SH-SY5Y (cell line): ENCODE measurements around the gene S1PR2.

ENCODE experiments used
- GATA2 ChIP-seq: IDR thresholded peaks from 2 replicates; pipeline ENCODE4 v1.6.1; 2011; ENCODE audit warnings: mild to moderate bottlenecking, low read depth, low read length
- GATA3 ChIP-seq: IDR thresholded peaks from 2 replicates; pipeline ENCODE4 v1.6.1; 2011; ENCODE audit warnings: low read depth, mild to moderate bottlenecking, low read length, moderate library complexity

- TF ChIP-seq GATA3, result no peak
- no peak for TF ChIP-seq GATA2
Observed at GRCh38 chr19:10266706-10267105, 35.6 kb upstream of the S1PR2 start.
